ENCODE results near the gene PARP14. TPM values are rescaled to one million over a fixed set of nuclear protein-coding genes. Genes with fewer than 3 reads are reported as not detected.
"Not testable (repeated sequence)": the region's sequence is repeated elsewhere in the genome, so short reads cannot be mapped to it uniquely, and the experiment has no call there.

Gene PARP14
- total RNA-seq, 4 donors from 2014 or later, result 6.0 to 12.3 (median 10.5) TPM

GRCh38 chr3:122728756-122729514, 48.3 kb downstream of the PARP14 start:
- ATAC-seq (no peak), DNase-seq (no peak)
- Histone ChIP-seq H3K4me3 (no peak overlapping the region), H3K27ac (no peak overlapping the region), H3K9me3 (no peaks in the 10 kb centered on the region), H3K27me3 (no peaks in the 10 kb centered on the region), H3K36me3 (peaks cover 0 to 4% of the 10 kb centered on the region in 2 donors), H3K4me1 (peaks cover 0 to 7% of the 10 kb centered on the region in 2 donors)
- in situ Hi-C loops (cut with MboI; ENCODE audit: low sequenced_read_pairs in 4 of 4), result no loop called here
- no peak for TF ChIP-seq POLR2A (IDR thresholded peaks at IDR 0.05)
- no peak for TF ChIP-seq CTCF (IDR thresholded peaks at IDR 0.05 in 4 of 5, conservative IDR thresholded peaks at IDR 0.05 in 1 of 5)
- intact Hi-C loops (cut with DNase I; ENCODE audit: low total_unique reads), result no loop called here

- Histone ChIP-seq H3K27ac (no peak overlapping the region), H3K36me3 (peaks cover 0 to 4% of the 10 kb centered on the region in 2 donors), H3K27me3 (no peaks in the 10 kb centered on the region), H3K4me3 (no peak overlapping the region), H3K4me1 (peaks cover 0 to 7% of the 10 kb centered on the region in 2 donors), H3K9me3 (no peaks in the 10 kb centered on the region)
- in situ Hi-C loops (cut with MboI; ENCODE audit: low sequenced_read_pairs in 4 of 4), result no loop called here
- intact Hi-C loops (cut with DNase I; ENCODE audit: low total_unique reads), result no loop called here
- no peak for DNase-seq
- TF ChIP-seq POLR2A (IDR thresholded peaks at IDR 0.05), result no peak
- no peak for TF ChIP-seq CTCF (IDR thresholded peaks at IDR 0.05 in 4 of 5, conservative IDR thresholded peaks at IDR 0.05 in 1 of 5)
- ATAC-seq, result no peak
Observed at GRCh38 chr3:122730240-122730639, 49.6 kb downstream of the PARP14 start.

GRCh38 chr3:122732682-122733525, 52.3 kb downstream of the PARP14 start:
- H3K36me3 ChIP-seq; DNase-seq; intact Hi-C loops (cut with DNase I; ENCODE audit: low total_unique reads); H3K27me3 ChIP-seq; H3K4me1 ChIP-seq; H3K9me3 ChIP-seq; H3K4me3 ChIP-seq; ATAC-seq; H3K27ac ChIP-seq; in situ Hi-C loops (cut with MboI; ENCODE audit: low sequenced_read_pairs in 4 of 4): not testable (repeated sequence)

GRCh38 chr3:122739172-122739571, 58.5 kb downstream of the PARP14 start:
- in situ Hi-C loops (cut with MboI; ENCODE audit: low sequenced_read_pairs in 4 of 4) (no loop called here), intact Hi-C loops (cut with DNase I; ENCODE audit: low total_unique reads) (no loop called here)
- H3K27ac ChIP-seq, result no peak overlapping the region

More at GRCh38 chr3:122739172-122739571, 58.5 kb downstream of the PARP14 start:
- Histone ChIP-seq H3K4me3 (no peak overlapping the region), H3K36me3 (peaks cover 0 to 41% of the 10 kb centered on the region in 2 donors), H3K4me1 (no peaks in the 10 kb centered on the region), H3K27me3 (no peaks in the 10 kb centered on the region), H3K9me3 (no peaks in the 10 kb centered on the region)
- DNase-seq (no peak), ATAC-seq (no peak)
- no peak for TF ChIP-seq POLR2A (IDR thresholded peaks at IDR 0.05)
- no peak for TF ChIP-seq CTCF (IDR thresholded peaks at IDR 0.05 in 4 of 5, conservative IDR thresholded peaks at IDR 0.05 in 1 of 5)
